T-cell (primary cell): ENCODE results near the gene PIP5K1B. TPM values are rescaled to one million over a fixed set of nuclear protein-coding genes. Genes with fewer than 3 reads are reported as not detected.

ENCODE experiments used
- ATAC-seq, 4 experiments: fragments of 200-7000 bp in 3 of 4; fragments of 150-1000 bp in 1 of 4; cut with Tn5 transposase; replicated peaks in 1 of 4; 1 replicate in 3 of 4; 2 replicates in 1 of 4; pipeline ENCODE4 v1.10.0; 2021; ENCODE audit warnings: moderate library complexity in 3 of 4, mild to moderate bottlenecking in 2 of 4, moderate number of reproducible peaks in 1 of 4
- CTCF ChIA-PET, 2 donors: fragments of 300-600 bp; sonication (Branson Sonifier 250); formaldehyde crosslinking; loops; one replicate each; lab custom pipeline; 2022; ENCODE audit warnings: antibody characterized with exemption in 2 of 2; lab: Charles Lee
- POLR2A ChIA-PET, 2 donors: fragments of 300-600 bp; sonication (Branson Sonifier 250); formaldehyde crosslinking; loops; one replicate each; lab custom pipeline; 2022; ENCODE audit warnings: antibody characterized with exemption in 2 of 2; lab: Charles Lee
- DNase-seq, 35 experiments: peaks; one replicate each; pipeline versions ENCODE4 v3.0.0 to v3.0.0-alpha.2; 2013 to 2023
- H3K27ac ChIP-seq: one replicate; pipeline ENCODE4 v1.5.1; 2013; ENCODE audit warnings: low read length
- H3K27me3 ChIP-seq, 2 experiments: replicated peaks in 1 of 2; 1 replicate in 1 of 2; 2 replicates in 1 of 2; pipeline versions ENCODE4 v1.6.1 to v1.7.0; 2013; ENCODE audit warnings: low read length in 1 of 2, mixed read lengths in 1 of 2; ENCODE audit not compliant: control insufficient read depth in 2 of 2, insufficient read depth in 2 of 2; ENCODE audit errors: extremely low read depth in 1 of 2
- H3K36me3 ChIP-seq, 2 donors: 1 replicate in 1 of 2; 2 replicates in 1 of 2; pipeline versions ENCODE4 v1.6.1 to v1.7.0; 2013; ENCODE audit warnings: low read length in 1 of 2; ENCODE audit not compliant: control insufficient read depth in 2 of 2, insufficient read depth in 1 of 2; ENCODE audit errors: extremely low read depth in 1 of 2
- H3K4me1 ChIP-seq, 2 experiments: 1 replicate in 1 of 2; 2 replicates in 1 of 2; pipeline versions ENCODE4 v1.6.1 to v1.7.0; 2013; ENCODE audit warnings: low read length in 2 of 2, mixed read lengths in 1 of 2; ENCODE audit not compliant: insufficient read depth in 2 of 2, control insufficient read depth in 1 of 2; ENCODE audit errors: extremely low read depth in 1 of 2
- H3K4me3 ChIP-seq, 2 donors: 1 replicate in 1 of 2; 2 replicates in 1 of 2; pipeline versions ENCODE4 v1.5.1 to v1.7.0; 2013; ENCODE audit warnings: mild to moderate bottlenecking in 2 of 2, low read length in 1 of 2, moderate library complexity in 1 of 2; ENCODE audit not compliant: control insufficient read depth in 1 of 2; ENCODE audit errors: extremely low read depth in 1 of 2
- H3K9me3 ChIP-seq: 2 replicates; pipeline ENCODE4 v1.7.0; 2013
- H3K27ac Mint-ChIP-seq, 2 donors: one replicate each; pipeline ENCODE4 v1.8.0; 2020 to 2021; ENCODE audit warnings: mild to moderate bottlenecking in 2 of 2, mixed read lengths in 2 of 2
- H3K27me3 Mint-ChIP-seq, 2 donors: one replicate each; pipeline ENCODE4 v1.8.0; 2021 to 2022; ENCODE audit warnings: mixed read lengths in 2 of 2
- H3K36me3 Mint-ChIP-seq: one replicate; pipeline ENCODE4 v1.8.0; 2021; ENCODE audit warnings: mixed read lengths
- H3K4me1 Mint-ChIP-seq, 3 donors: one replicate each; pipeline ENCODE4 v1.8.0; 2020 to 2022; ENCODE audit warnings: mixed read lengths in 3 of 3, mild to moderate bottlenecking in 1 of 3
- H3K4me3 Mint-ChIP-seq, 3 donors: one replicate each; pipeline ENCODE4 v1.8.0; 2020 to 2022; ENCODE audit warnings: mild to moderate bottlenecking in 3 of 3, mixed read lengths in 3 of 3, moderate library complexity in 3 of 3
- H3K9me3 Mint-ChIP-seq, 3 donors: one replicate each; pipeline ENCODE4 v1.8.0; 2020 to 2022; ENCODE audit warnings: mixed read lengths in 3 of 3
- WGBS: methylation state at CpG from one replicate; pipeline ENCODE4 v1.1.5; 2013; ENCODE audit warnings: missing lambda C conversion rate; ENCODE audit not compliant: insufficient coverage; 5-methylcytosine and 5-hydroxymethylcytosine counted together
- total RNA-seq, 35 experiments: library from RNA in 6 of 35; stranded (reverse) in 6 of 35; fragments of 120-200 nt in 1 of 35; gene quantifications; one replicate each; pipeline versions ENCODE4 v1.2.1 to v1.2.4 and lab custom pipeline; 2013 to 2026

Gene PIP5K1B
- total RNA-seq, 5 donors from 2014 or later (not counting 1 experiment from before 2014, with no cell fraction given), result 0.29 to 1.8 (median 0.95) TPM

GRCh38 chr9:68878450-68878849 lies 173.4 kb downstream of the PIP5K1B start:
- CTCF ChIA-PET, result no interaction called here
- no peak for ATAC-seq
- POLR2A ChIA-PET, result no interaction called here

GRCh38 chr9:68883224-68883623 lies 178.2 kb downstream of the PIP5K1B start:
- Histone ChIP-seq H3K4me1 (peaks cover 20 to 26% of the 10 kb centered on the region in 2 experiments), H3K27ac (no peak overlapping the region), H3K4me3 (no peak overlapping the region), H3K36me3 (no peaks in the 10 kb centered on the region), H3K27me3 (peaks cover 0 to 2% of the 10 kb centered on the region in 2 experiments), H3K9me3 (no peaks in the 10 kb centered on the region)
- H3K27ac Mint-ChIP-seq, result no peak overlapping the region
- no peaks in the 10 kb centered on the region for H3K9me3 Mint-ChIP-seq
- peaks cover 28 to 31% (median 29%) of the 10 kb centered on the region in 3 donors for H3K4me1 Mint-ChIP-seq
- DNase-seq, result no peak
- H3K36me3 Mint-ChIP-seq, result no peaks in the 10 kb centered on the region
- 100% methylated on average over 1 of the region's 3 CpGs for WGBS
- CTCF ChIA-PET, result no interaction called here
- POLR2A ChIA-PET, result no interaction called here
- peak overlapping the region in 1 of 3 donors; percentile 33 for H3K4me3 Mint-ChIP-seq
- ATAC-seq, result no peak
- H3K27me3 Mint-ChIP-seq, result peaks cover 6% of the 10 kb centered on the region in 2 donors

More at GRCh38 chr9:68878450-68878849, 173.4 kb downstream of the PIP5K1B start:
- Mint-ChIP-seq H3K4me3 (no peak overlapping the region), H3K27me3 (peaks cover 6% of the 10 kb centered on the region in 2 donors), H3K36me3 (no peaks in the 10 kb centered on the region), H3K27ac (no peak overlapping the region), H3K9me3 (no peaks in the 10 kb centered on the region), H3K4me1 (peaks cover under 1 to 2% (median 1%) of the 10 kb centered on the region in 3 donors)
- no peaks in the 10 kb centered on the region for H3K4me1 ChIP-seq
- no peaks in the 10 kb centered on the region for H3K36me3 ChIP-seq
- peaks cover 0 to 2% of the 10 kb centered on the region in 2 experiments for H3K27me3 ChIP-seq
- no peak overlapping the region for H3K27ac ChIP-seq
- H3K9me3 ChIP-seq, result no peaks in the 10 kb centered on the region
- DNase-seq, result no peak
- H3K4me3 ChIP-seq, result no peak overlapping the region

DNA sequence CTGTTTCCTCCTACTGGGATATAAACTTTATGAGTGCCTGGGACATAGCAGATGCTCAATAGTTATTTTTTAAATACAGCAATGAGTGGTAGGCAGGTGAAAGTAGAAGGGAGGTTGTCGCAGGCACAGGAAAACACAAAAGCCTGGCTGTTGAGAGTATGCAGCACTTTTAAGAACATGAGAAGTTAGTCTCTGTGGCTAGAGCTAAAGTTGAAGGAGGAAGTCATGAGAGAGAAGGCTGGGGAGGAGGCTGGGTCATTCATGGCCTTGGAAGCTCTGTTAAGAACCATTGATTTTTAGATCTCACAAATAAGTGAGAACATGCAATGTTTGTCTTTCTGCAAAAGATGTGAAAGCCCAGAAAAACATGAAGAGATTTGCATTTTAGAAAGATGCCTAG lies 182.2 kb downstream of the PIP5K1B start:
- Histone ChIP-seq H3K27me3 (no peaks in the 10 kb centered on the region), H3K4me1 (peaks cover 20 to 32% of the 10 kb centered on the region in 2 experiments), H3K4me3 (no peak overlapping the region), H3K27ac (no peak overlapping the region), H3K36me3 (no peaks in the 10 kb centered on the region), H3K9me3 (no peaks in the 10 kb centered on the region)
- no peaks in the 10 kb centered on the region for H3K36me3 Mint-ChIP-seq
- 20% methylated on average over 1 of the region's 1 CpG for WGBS
- ATAC-seq, result peak in 3 of 4 experiments; percentile 48 to 81 (median 60)
- H3K4me1 Mint-ChIP-seq, result peaks cover 34 to 36% (median 35%) of the 10 kb centered on the region in 3 donors
- H3K9me3 Mint-ChIP-seq, result no peaks in the 10 kb centered on the region
- ChIA-PET POLR2A (interaction anchor here in 1 of 2 donors (0.6 kb wide), 1 partner anchor 169 kb away, joined by 4 read pairs; no protein-coding TSS in a partner anchor), CTCF (no interaction called here)
- H3K4me3 Mint-ChIP-seq, result peak overlapping the region in 1 of 3 donors; percentile 44
- peak in 1 of 35 experiments; percentile 13 for DNase-seq
- H3K27ac Mint-ChIP-seq, result peak overlapping the region; percentile 5 to 76
- H3K27me3 Mint-ChIP-seq, result no peaks in the 10 kb centered on the region

DNA sequence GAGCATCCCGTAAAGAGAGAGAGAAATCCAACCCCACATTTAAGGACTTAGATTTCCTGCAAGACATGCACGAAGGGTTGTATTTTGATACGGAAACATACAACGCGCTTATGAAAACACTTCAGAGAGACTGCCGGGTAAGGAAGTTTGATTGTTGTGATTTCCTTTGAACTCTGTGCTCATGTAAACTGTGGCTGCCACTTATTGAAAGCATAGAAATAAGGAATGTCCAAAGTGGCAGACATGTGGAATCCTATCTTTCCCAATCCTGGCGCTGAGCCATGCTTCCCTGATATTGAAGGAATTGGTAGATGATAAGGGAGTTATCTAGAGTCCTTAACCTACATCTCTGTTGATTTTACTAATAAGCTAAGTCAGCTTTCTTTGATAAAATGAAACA lies 189.5 kb downstream of the PIP5K1B start:
- Mint-ChIP-seq H3K4me3 (peak overlapping the region; percentile 48 to 70 (median 55)), H3K27me3 (no peaks in the 10 kb centered on the region), H3K36me3 (no peaks in the 10 kb centered on the region), H3K9me3 (no peaks in the 10 kb centered on the region), H3K4me1 (peaks cover 52 to 57% (median 55%) of the 10 kb centered on the region in 3 donors), H3K27ac (peak overlapping the region; percentile 93 to 95)
- no peaks in the 10 kb centered on the region for H3K36me3 ChIP-seq
- peaks cover 21 to 36% of the 10 kb centered on the region in 2 experiments for H3K4me1 ChIP-seq
- no peak overlapping the region for H3K4me3 ChIP-seq
- no peaks in the 10 kb centered on the region for H3K27me3 ChIP-seq
- ATAC-seq (peak in 3 of 4 experiments; percentile 46 to 64 (median 55)), DNase-seq (peak in 2 of 35 experiments; percentile 6 to 36)
- ChIA-PET POLR2A (no interaction called here), CTCF (no interaction called here)
- no peaks in the 10 kb centered on the region for H3K9me3 ChIP-seq
- peak overlapping the region; percentile 3 for H3K27ac ChIP-seq
- WGBS, result 20% methylated on average over 1 of the region's 7 CpGs

GRCh38 chr9:68895741-68896478 lies 190.9 kb downstream of the PIP5K1B start:
- peak overlapping the region; percentile 93 to 95 for H3K27ac Mint-ChIP-seq
- CTCF ChIA-PET, result no interaction called here
- H3K4me1 Mint-ChIP-seq, result peaks cover 52 to 57% (median 55%) of the 10 kb centered on the region in 3 donors
- H3K27me3 ChIP-seq, result no peaks in the 10 kb centered on the region
- ATAC-seq, result peak; percentile 80 to 96 (median 86)
- peak in 1 of 35 experiments; percentile 39 for DNase-seq
- H3K36me3 ChIP-seq, result no peaks in the 10 kb centered on the region
- H3K9me3 Mint-ChIP-seq, result no peaks in the 10 kb centered on the region
- POLR2A ChIA-PET, result interaction anchor here (0.6 to 0.7 kb wide), 3 partner anchors 93 to 281 kb away, joined by 3 read pairs; no protein-coding TSS in a partner anchor
- H3K9me3 ChIP-seq, result no peaks in the 10 kb centered on the region
- peak overlapping the region; percentile 57 to 70 (median 62) for H3K4me3 Mint-ChIP-seq
- no peaks in the 10 kb centered on the region for H3K27me3 Mint-ChIP-seq
- H3K36me3 Mint-ChIP-seq, result no peaks in the 10 kb centered on the region
- H3K27ac ChIP-seq, result peak overlapping the region; percentile 56
- H3K4me1 ChIP-seq, result peaks cover 21 to 36% of the 10 kb centered on the region in 2 experiments
- no CpG with 5 or more reads among the region's 6 CpGs for WGBS
- no peak overlapping the region for H3K4me3 ChIP-seq

GRCh38 chr9:68896486-68896885 lies 191.4 kb downstream of the PIP5K1B start:
- no peaks in the 10 kb centered on the region for H3K9me3 ChIP-seq
- CTCF ChIA-PET, result no interaction called here
- H3K36me3 Mint-ChIP-seq, result no peaks in the 10 kb centered on the region
- no peak overlapping the region for H3K4me3 ChIP-seq
- no peaks in the 10 kb centered on the region for H3K27me3 ChIP-seq
- peaks cover 21 to 36% of the 10 kb centered on the region in 2 experiments for H3K4me1 ChIP-seq
- peak overlapping the region; percentile 56 for H3K27ac ChIP-seq
- ATAC-seq, result peak in 2 of 4 experiments; percentile 20 to 25
- no CpG with 5 or more reads among the region's 1 CpG for WGBS
- no peaks in the 10 kb centered on the region for H3K9me3 Mint-ChIP-seq
- no peaks in the 10 kb centered on the region for H3K27me3 Mint-ChIP-seq
- H3K36me3 ChIP-seq, result no peaks in the 10 kb centered on the region
- peaks cover 52 to 57% (median 55%) of the 10 kb centered on the region in 3 donors for H3K4me1 Mint-ChIP-seq
- POLR2A ChIA-PET, result interaction anchor here in 1 of 2 donors (0.7 kb wide), 1 partner anchor 281 kb away, joined by 3 read pairs; no protein-coding TSS in a partner anchor
- H3K27ac Mint-ChIP-seq, result peak overlapping the region; percentile 93 to 95
- no peak for DNase-seq
- peak overlapping the region; percentile 57 to 70 (median 62) for H3K4me3 Mint-ChIP-seq
